IMR-90 (cell line): Measurements from ENCODE around the gene HOXD13. TPM values are rescaled to one million over a fixed set of nuclear protein-coding genes. Genes with fewer than 3 reads are reported as not detected.

ENCODE experiments used
- CTCF ChIP-seq: conservative IDR thresholded peaks from 2 replicates; pipeline ENCODE4 v1.5.1; 2012; ENCODE audit warnings: mild to moderate bottlenecking, low read depth, low read length, improper control_type of control experiment
- RAD21 ChIP-seq: IDR thresholded peaks from 2 replicates; pipeline ENCODE4 v1.6.1; 2012; ENCODE audit warnings: low read length, improper control_type of control experiment
- polyA plus RNA-seq, 3 experiments: library from polyadenylated mRNA; depleted of rRNA; stranded (reverse); fragments of >200 nt; gene quantifications; 2 replicates each; pipeline ENCODE4 v1.2.3, GENCODE V29; 2012; ENCODE audit warnings: low replicate concordance in 1 of 3
- total RNA-seq: library from RNA; depleted of rRNA; stranded (reverse); fragments of >200 nt; gene quantifications from 2 replicates; pipeline ENCODE4 v1.2.3, GENCODE V29; 2012

Gene HOXD13
- total and polyA plus RNA-seq, 2 of the 4 experiments (the other 2 are of a cell fraction) = not detected

DNA sequence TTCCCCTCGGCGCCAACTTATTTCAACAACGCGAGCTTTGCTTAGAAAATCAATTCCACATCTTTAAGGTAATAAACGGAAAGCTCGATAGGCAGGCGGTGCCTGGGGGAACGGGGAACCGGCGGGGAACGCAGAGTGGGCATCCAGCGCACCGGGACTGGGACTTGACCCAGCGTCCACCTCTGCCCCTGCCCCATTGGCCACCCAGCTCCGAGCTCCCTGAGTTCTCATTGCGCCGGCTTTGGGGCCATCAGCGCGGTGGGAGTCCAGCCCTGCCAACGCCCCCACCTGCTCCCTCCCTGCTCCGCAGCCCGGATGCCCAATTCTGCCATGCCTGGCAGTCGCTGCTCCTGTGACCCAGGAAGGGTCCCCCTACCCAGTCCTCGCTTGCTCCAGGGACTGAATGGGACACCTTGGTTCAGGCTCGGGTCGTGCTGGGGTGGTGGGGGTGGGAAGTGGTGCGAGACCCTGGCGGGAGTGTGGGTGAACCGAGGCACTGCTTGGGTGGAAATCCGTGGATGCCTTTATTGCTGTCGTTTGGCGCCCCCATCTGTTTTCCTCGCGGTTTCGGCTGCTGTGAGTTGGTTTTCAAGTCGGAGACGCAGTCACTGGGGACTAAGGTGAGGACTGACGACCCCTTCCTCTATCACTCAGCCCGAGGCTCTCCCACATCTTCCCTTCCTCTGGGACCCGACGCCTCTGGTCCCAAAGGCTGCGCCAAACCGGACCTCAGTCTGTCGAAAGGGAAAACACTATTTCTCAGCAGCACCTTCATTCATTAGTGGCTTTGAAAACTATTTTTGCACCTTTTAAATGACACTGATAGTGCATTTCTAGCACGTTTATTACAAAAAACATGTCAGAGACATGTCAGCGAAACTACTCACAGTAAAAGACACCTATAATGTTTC is 6.4 kb upstream of the HOXD13 start (continued):
- peak; percentile 60 for TF ChIP-seq CTCF
- peak; percentile 71 for TF ChIP-seq RAD21
